Left lung (tissue), 10 donors: ENCODE results near the gene METTL25B. TPM values are rescaled to one million over a fixed set of nuclear protein-coding genes. Genes with fewer than 3 reads are reported as not detected.

ENCODE experiments used
- ATAC-seq: fragments of 200-7000 bp; cut with Tn5 transposase; one replicate; pipeline ENCODE4 v1.9.1; 2020; ENCODE audit warnings: moderate library complexity
- DNase-seq, 4 donors: peaks; one replicate each; pipeline ENCODE4 v3.0.0-alpha.2; 2013 to 2020
- H3K27ac ChIP-seq, 2 donors: fragments of 200-600 bp; sonication (generic) in 1 of 2; one replicate each; pipeline versions ENCODE4 v1.5.0 to v1.8.0; 2020 to 2021
- H3K27me3 ChIP-seq, 2 donors: fragments of 200-600 bp; sonication (generic) in 1 of 2; one replicate each; pipeline versions ENCODE4 v1.5.0 to v1.8.0; 2020 to 2021
- H3K36me3 ChIP-seq, 2 donors: fragments of 200-600 bp; sonication (generic) in 1 of 2; one replicate each; pipeline versions ENCODE4 v1.5.0 to v1.8.0; 2020 to 2021
- H3K4me1 ChIP-seq, 2 donors: fragments of 200-600 bp; one replicate each; pipeline ENCODE4 v1.8.0; 2021
- H3K4me3 ChIP-seq, 2 donors: fragments of 200-600 bp; sonication (generic) in 1 of 2; one replicate each; pipeline versions ENCODE4 v1.5.0 to v1.8.0; 2020 to 2021; ENCODE audit warnings: mild to moderate bottlenecking in 1 of 2
- H3K9me3 ChIP-seq, 2 donors: fragments of 200-600 bp; sonication (generic) in 1 of 2; one replicate each; pipeline versions ENCODE4 v1.5.0 to v1.8.0; 2020 to 2021
- CTCF ChIP-seq, 2 donors: fragments of 200-600 bp; sonication (generic) in 1 of 2; IDR thresholded peaks; one replicate each; pipeline versions ENCODE4 v1.5.0 to v1.8.0; 2021; ENCODE audit warnings: antibody characterized with exemption in 2 of 2
- intact Hi-C, 2 donors: fragments of 100-400 bp; cut with DNase I; formaldehyde crosslinking; loops; one replicate each; pipeline versions ENCODE4 v1.11.2 to v1.14.2; 2022
- polyA plus RNA-seq, 6 donors: library from polyadenylated mRNA; unstranded; fragments of 120-200 nt; gene quantifications; one replicate each; pipeline ENCODE4 v1.2.1, GENCODE V29; 2013; ENCODE audit not compliant: insufficient read length in 6 of 6
- total RNA-seq, 2 donors: library from RNA; stranded (reverse); fragmentation: NEBNext Ultra II Directional; extraction: Animal tissue kit (Norgen Biotek cat#: 25700); gene quantifications; one replicate each; pipeline ENCODE4 v1.2.1, GENCODE V29; 2021
- donor health status: DM: no; HTN: yes; CAD: no.
- donor health status: DM: no; HTN: no; CAD: no.

Gene METTL25B
- total and polyA plus RNA-seq, 8 donors: 30.6 to 41.7 (median 35.5) TPM

GRCh38 chr1:156751451-156751756 lies 23.1 kb downstream of the METTL25B start, which contains the start of gene HDGF:
TSS of gene HDGF (minus strand) at chr1:156751675. CDS start at chr1:156751429, 246 bp downstream.
- intact Hi-C loops: no loop called here
- Histone ChIP-seq H3K4me1 (peaks cover 37 to 58% of the 10 kb centered on the region in 2 donors), H3K36me3 (no peaks in the 10 kb centered on the region), H3K9me3 (no peaks in the 10 kb centered on the region), H3K27ac (peak within 1 kb of the TSS; percentile 98), H3K4me3 (peak within 1 kb of the TSS; percentile 63 to 97), H3K27me3 (no peaks in the 10 kb centered on the region)
- no peak for TF ChIP-seq CTCF (IDR thresholded peaks at IDR 0.05)
- DNase-seq (no peak), ATAC-seq (no peak)

- TF ChIP-seq CTCF (IDR thresholded peaks at IDR 0.05): no peak
- no peaks in the 10 kb centered on the region for H3K9me3 ChIP-seq
- no peaks in the 10 kb centered on the region for H3K36me3 ChIP-seq
- H3K27me3 ChIP-seq: no peaks in the 10 kb centered on the region
- peaks cover 34 to 53% of the 10 kb centered on the region in 2 donors for H3K4me1 ChIP-seq
- intact Hi-C loops: no loop called here
- peak; percentile 94 to 100 (median 98) for DNase-seq
- peak overlapping the region; percentile 98 for H3K27ac ChIP-seq
- H3K4me3 ChIP-seq: peak overlapping the region; percentile 63 to 97
- ATAC-seq: peak; percentile 84
Observed at GRCh38 chr1:156751757-156752481, 23.6 kb downstream of the METTL25B start.

- Histone ChIP-seq H3K27me3 (no peaks in the 10 kb centered on the region), H3K4me3 (peak overlapping the region in 1 of 2 donors; percentile 97), H3K9me3 (no peaks in the 10 kb centered on the region), H3K36me3 (no peaks in the 10 kb centered on the region), H3K27ac (peak overlapping the region; percentile 98), H3K4me1 (peaks cover 26 to 44% of the 10 kb centered on the region in 2 donors)
- DNase-seq: peak in 1 of 4 donors; percentile 73
- ATAC-seq: no peak
- intact Hi-C loops: no loop called here
- no peak for TF ChIP-seq CTCF (IDR thresholded peaks at IDR 0.05)
Observed at GRCh38 chr1:156752843-156753482, 24.7 kb downstream of the METTL25B start.

- no peak for TF ChIP-seq CTCF (IDR thresholded peaks at IDR 0.05)
- Histone ChIP-seq H3K9me3 (no peaks in the 10 kb centered on the region), H3K4me1 (peaks cover 13 to 32% of the 10 kb centered on the region in 2 donors), H3K27me3 (no peaks in the 10 kb centered on the region), H3K36me3 (no peaks in the 10 kb centered on the region), H3K4me3 (no peak overlapping the region), H3K27ac (no peak overlapping the region)
- intact Hi-C loops: no loop called here
- no peak for ATAC-seq
- no peak for DNase-seq
Observed at GRCh38 chr1:156754219-156754618, 25.9 kb downstream of the METTL25B start.

- H3K4me3 ChIP-seq: no peak overlapping the region
- DNase-seq: no peak
- no peak for TF ChIP-seq CTCF (IDR thresholded peaks at IDR 0.05)
- intact Hi-C loops: no loop called here
- no peaks in the 10 kb centered on the region for H3K9me3 ChIP-seq
- peaks cover 6 to 20% of the 10 kb centered on the region in 2 donors for H3K4me1 ChIP-seq
- no peaks in the 10 kb centered on the region for H3K27me3 ChIP-seq
- ATAC-seq: no peak
- H3K27ac ChIP-seq: no peak overlapping the region
- no peaks in the 10 kb centered on the region for H3K36me3 ChIP-seq
Observed at GRCh38 chr1:156755527-156755950, 27.3 kb downstream of the METTL25B start.
